ENCODE data around the gene CSRP1.

DNA sequence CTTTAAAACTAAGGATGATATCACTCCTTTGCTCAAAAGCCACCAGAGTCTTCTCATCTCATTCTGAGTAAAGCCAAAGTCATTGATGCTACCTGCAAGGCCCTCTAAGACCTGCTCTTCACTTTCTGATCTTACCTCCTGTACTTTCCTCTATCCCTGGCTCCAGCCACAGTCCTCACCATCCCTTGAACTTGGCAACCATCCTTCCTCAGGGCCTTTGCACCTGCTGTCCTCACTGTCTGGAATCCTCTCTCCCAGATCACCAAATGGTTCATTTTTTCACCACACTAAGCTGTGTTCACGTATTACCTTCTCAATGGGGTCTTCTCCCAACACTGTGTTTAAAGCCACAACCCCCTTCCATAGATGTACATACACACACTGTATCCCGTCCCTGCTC is 33.6 kb downstream of the CSRP1 start:
- no peak for TF ChIP-seq ZNF747 (CRISPR knock-in tag; IDR thresholded peaks at IDR 0.05; ENCODE audit: borderline replicate concordance)
- TF ChIP-seq, protein P1, sequence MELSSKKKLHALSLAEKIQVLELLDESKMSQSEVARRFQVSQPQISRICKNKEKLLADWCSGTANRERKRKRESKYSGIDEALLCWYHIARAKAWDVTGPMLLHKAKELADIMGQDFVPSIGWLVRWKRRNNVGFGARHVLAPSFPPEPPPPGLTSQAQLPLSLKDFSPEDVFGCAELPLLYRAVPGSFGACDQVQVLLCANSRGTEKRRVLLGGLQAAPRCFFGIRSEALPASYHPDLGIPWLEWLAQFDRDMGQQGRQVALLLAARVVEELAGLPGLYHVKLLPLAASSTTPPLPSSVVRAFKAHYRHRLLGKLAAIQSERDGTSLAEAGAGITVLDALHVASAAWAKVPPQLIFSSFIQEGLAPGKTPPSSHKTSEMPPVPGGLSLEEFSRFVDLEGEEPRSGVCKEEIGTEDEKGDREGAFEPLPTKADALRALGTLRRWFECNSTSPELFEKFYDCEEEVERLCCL (CRISPR knock-in tag; IDR thresholded peaks at IDR 0.05; ENCODE audit: borderline replicate concordance), result no peak
- TF ChIP-seq POLR2A (IDR thresholded peaks at IDR 0.05; ENCODE audit: insufficient read depth in 1 of 2, low read depth in 2 of 2, low read length in 2 of 2), result no peak
- TF ChIP-seq, protein P2, sequence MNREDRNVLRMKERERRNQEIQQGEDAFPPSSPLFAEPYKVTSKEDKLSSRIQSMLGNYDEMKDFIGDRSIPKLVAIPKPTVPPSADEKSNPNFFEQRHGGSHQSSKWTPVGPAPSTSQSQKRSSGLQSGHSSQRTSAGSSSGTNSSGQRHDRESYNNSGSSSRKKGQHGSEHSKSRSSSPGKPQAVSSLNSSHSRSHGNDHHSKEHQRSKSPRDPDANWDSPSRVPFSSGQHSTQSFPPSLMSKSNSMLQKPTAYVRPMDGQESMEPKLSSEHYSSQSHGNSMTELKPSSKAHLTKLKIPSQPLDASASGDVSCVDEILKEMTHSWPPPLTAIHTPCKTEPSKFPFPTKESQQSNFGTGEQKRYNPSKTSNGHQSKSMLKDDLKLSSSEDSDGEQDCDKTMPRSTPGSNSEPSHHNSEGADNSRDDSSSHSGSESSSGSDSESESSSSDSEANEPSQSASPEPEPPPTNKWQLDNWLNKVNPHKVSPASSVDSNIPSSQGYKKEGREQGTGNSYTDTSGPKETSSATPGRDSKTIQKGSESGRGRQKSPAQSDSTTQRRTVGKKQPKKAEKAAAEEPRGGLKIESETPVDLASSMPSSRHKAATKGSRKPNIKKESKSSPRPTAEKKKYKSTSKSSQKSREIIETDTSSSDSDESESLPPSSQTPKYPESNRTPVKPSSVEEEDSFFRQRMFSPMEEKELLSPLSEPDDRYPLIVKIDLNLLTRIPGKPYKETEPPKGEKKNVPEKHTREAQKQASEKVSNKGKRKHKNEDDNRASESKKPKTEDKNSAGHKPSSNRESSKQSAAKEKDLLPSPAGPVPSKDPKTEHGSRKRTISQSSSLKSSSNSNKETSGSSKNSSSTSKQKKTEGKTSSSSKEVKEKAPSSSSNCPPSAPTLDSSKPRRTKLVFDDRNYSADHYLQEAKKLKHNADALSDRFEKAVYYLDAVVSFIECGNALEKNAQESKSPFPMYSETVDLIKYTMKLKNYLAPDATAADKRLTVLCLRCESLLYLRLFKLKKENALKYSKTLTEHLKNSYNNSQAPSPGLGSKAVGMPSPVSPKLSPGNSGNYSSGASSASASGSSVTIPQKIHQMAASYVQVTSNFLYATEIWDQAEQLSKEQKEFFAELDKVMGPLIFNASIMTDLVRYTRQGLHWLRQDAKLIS (CRISPR knock-in tag; IDR thresholded peaks at IDR 0.05), result no peak
- TF ChIP-seq, protein P3, sequence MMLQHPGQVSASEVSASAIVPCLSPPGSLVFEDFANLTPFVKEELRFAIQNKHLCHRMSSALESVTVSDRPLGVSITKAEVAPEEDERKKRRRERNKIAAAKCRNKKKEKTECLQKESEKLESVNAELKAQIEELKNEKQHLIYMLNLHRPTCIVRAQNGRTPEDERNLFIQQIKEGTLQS (CRISPR knock-in tag; IDR thresholded peaks at IDR 0.05), result no peak
- TF ChIP-seq, protein P4, sequence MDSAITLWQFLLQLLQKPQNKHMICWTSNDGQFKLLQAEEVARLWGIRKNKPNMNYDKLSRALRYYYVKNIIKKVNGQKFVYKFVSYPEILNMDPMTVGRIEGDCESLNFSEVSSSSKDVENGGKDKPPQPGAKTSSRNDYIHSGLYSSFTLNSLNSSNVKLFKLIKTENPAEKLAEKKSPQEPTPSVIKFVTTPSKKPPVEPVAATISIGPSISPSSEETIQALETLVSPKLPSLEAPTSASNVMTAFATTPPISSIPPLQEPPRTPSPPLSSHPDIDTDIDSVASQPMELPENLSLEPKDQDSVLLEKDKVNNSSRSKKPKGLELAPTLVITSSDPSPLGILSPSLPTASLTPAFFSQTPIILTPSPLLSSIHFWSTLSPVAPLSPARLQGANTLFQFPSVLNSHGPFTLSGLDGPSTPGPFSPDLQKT (CRISPR knock-in tag; IDR thresholded peaks at IDR 0.05; ENCODE audit: borderline replicate concordance), result no peak
